ENCODE measurements around the gene NACC2.

Gene NACC2

GRCh38 chr9:136088939-136089696, 6.0 kb downstream of the NACC2 start:
- no peak for DNase-seq (ENCODE audit: extremely low read depth, low read depth)
- TF ChIP-seq CTCF (IDR thresholded peaks at IDR 0.05; ENCODE audit: low read depth, low read length, missing control alignments), result no peak
- H3K4me3 ChIP-seq (replicated peaks; ENCODE audit: low read depth, low read length), result no peak overlapping the region

- no peak overlapping the region for H3K4me3 ChIP-seq (replicated peaks; ENCODE audit: low read depth, low read length)
- TF ChIP-seq CTCF (IDR thresholded peaks at IDR 0.05; ENCODE audit: low read depth, low read length, missing control alignments), result no peak
- no peak for DNase-seq (ENCODE audit: extremely low read depth, low read depth)
These were observed 6.6 kb downstream of the NACC2 start for GRCh38 chr9:136088481-136088938.

DNA sequence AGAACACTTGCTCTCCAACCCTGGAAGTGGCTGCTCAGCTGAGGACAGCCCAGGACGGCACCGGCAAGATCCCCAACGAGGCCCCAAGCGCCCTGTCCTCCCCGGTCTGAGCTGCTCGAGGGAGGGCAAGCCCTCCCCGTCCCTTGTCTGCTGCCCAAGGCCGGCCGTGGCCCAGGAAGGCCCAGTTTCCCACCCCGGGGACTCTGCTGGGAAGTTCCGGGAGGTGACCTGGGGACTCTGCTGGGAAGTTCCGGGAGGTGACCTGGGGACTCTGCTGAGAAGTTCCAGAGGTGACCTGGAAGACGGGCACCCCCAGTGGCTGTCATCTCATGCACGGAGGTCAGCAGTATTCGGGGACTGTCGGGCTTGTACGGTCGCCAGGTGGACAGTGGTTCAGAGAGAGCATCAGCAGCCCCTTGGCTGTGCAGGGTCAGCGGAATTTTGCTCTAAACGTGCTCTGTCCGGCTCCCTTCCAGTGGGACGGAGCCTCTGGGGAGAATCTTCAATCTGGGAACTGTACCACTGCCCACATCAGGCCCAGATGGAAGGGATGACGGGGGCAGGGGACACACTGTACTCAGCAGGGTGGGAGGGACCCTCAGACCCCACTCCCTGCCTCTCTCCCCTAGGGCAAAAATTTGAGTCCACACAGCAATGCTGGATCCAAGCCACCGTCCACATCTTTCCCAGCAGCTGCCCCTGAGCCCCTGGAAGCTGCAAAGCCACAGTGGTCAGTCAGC, 7.2 kb downstream of the NACC2 start:
- no peak for TF ChIP-seq CTCF (IDR thresholded peaks at IDR 0.05; ENCODE audit: low read depth, low read length, missing control alignments)
- no peak overlapping the region for H3K4me3 ChIP-seq (replicated peaks; ENCODE audit: low read depth, low read length)
- DNase-seq (ENCODE audit: extremely low read depth, low read depth), result no peak

GRCh38 chr9:136086951-136087740, 7.9 kb downstream of the NACC2 start:
- TF ChIP-seq CTCF (IDR thresholded peaks at IDR 0.05; ENCODE audit: low read depth, low read length, missing control alignments), result no peak
- no peak for DNase-seq (ENCODE audit: extremely low read depth, low read depth)
- no peak overlapping the region for H3K4me3 ChIP-seq (replicated peaks; ENCODE audit: low read depth, low read length)

DNA sequence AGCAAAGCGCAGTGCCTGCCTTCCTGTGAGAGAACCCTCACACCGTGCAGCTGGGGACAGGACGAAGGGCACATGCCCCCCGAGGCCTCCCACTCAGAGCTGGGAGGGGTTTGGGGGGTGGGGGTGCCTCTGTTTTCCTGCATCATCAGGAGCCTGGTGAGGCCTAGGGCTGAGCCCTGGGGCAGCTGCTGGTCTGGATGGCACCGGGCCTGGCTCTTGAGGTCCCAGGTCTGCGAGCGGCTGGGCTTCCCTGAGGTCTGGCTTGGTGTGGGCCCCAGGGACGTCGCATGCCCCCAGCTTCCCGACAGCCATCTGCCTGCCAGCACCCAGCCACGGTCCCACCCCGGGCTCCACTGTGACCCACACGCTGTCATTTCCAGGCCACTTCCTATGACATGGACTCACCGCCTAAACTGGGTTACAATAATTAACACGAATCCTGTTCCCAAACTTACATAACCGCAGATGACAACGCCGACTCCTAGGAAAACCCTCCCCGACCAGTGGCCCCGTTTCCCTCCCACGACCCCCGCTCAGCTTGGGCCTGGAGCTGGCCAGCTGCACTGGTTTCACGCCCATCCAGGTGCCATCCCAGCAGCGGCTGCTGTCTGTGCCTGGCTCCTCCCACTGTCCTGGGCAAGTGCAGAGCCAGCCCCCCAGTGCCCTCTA, 8.7 kb downstream of the NACC2 start:
- H3K4me3 ChIP-seq (replicated peaks; ENCODE audit: low read depth, low read length), result no peak overlapping the region
- no peak for DNase-seq (ENCODE audit: extremely low read depth, low read depth)
- TF ChIP-seq CTCF (IDR thresholded peaks at IDR 0.05; ENCODE audit: low read depth, low read length, missing control alignments), result no peak

GRCh38 chr9:136085815-136086212, 9.3 kb downstream of the NACC2 start:
- TF ChIP-seq CTCF (IDR thresholded peaks at IDR 0.05; ENCODE audit: low read depth, low read length, missing control alignments), result no peak
- H3K4me3 ChIP-seq (replicated peaks; ENCODE audit: low read depth, low read length), result no peak overlapping the region
- no peak for DNase-seq (ENCODE audit: extremely low read depth, low read depth)
